NCI-H1092 treated with DMSO at 0.1 percent for 48 hours (cell line): Measurements from ENCODE around the gene IL18RAP.

ENCODE experiments used
- DNase-seq: peaks from one replicate; lab custom pipeline; 2025; lab: John Stamatoyannopoulos, UW

IL18RAP gene, protein sequence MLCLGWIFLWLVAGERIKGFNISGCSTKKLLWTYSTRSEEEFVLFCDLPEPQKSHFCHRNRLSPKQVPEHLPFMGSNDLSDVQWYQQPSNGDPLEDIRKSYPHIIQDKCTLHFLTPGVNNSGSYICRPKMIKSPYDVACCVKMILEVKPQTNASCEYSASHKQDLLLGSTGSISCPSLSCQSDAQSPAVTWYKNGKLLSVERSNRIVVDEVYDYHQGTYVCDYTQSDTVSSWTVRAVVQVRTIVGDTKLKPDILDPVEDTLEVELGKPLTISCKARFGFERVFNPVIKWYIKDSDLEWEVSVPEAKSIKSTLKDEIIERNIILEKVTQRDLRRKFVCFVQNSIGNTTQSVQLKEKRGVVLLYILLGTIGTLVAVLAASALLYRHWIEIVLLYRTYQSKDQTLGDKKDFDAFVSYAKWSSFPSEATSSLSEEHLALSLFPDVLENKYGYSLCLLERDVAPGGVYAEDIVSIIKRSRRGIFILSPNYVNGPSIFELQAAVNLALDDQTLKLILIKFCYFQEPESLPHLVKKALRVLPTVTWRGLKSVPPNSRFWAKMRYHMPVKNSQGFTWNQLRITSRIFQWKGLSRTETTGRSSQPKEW

DNA sequence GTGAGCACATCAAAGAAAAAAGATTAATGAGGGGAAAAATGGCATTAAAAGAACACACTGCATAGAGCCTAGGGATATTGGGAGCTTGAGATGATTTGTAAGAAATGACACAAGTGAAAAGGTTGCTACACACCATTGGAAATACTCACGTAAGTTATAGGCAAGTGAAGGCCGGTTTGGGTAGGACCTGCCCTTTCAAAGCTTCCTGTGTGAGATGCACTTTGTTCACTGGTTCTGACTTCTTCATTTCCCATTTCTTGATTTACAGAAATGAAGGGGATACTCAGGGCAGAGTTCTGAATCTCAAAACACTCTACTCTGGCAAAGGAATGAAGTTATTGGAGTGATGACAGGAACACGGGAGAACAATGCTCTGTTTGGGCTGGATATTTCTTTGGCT lies at the start of gene IL18RAP:
IL18RAP (plus strand) TSS at position 251 of the 400 bp plus-strand sequence; CDS start at position 369, 118 bp downstream.
- no peak for DNase-seq

DNA sequence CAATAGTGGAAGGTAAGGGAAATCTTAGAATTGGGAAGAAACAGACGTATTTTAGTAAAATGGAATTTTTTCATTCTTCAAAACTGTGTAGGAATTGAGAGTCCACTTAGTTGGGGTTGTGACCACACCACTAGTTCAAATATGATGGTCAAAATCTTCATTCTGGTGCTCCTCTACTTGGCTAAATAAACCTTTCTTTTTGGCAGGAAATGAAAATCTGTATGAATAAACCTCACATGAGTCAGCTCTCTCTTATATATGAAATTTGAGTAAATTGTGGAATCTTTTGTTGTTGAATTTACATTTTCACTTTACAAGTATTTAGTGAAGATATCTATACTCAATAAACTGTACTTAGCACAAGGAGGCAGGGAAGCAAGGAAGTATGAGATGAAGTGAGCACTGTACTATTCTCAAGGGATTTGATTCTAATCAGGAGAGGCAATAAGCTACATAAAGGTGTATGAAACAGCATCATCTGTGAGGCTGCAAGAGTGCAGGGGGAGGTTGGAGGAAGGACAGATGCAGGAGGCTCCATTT lies 46.8 kb upstream of the IL18RAP start:
- DNase-seq = no peak

DNA sequence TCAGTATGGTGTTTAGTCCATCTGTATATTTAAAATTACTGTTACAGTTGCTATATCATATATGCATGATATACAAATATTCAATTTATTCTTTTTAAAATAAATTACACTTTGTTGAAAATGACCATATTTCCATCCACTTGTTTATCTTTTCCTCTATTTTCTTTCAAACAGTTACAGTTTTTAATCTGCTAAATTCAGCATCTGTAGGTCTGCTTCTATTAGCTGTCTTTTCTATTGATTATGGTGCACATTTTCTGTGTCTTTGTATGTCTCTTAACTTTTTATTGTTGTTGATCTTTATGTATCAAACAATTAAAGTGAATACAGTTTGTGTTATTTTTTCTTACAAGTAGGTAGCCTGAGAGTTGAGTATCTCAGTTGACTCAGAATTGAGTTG lies 39.2 kb upstream of the IL18RAP start:
- no peak for DNase-seq

DNA sequence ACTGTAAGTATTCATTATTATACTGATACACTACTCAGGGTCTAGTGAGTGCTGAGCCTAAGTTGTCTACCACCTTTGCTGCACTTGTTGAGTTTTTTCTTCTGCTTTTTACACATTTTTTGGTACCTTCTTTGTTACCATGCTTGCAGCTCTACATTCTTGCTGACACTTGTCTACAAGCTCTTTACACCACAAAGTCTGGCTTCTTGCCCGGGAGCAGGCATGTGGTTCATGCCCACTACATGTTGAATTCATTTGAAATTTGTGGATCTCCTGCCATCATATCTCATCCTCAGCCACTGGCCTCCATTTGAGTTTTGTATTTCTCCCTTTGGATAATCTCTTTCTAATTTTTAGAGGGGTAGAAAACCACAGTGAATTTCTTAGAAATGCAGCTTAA lies 37.4 kb upstream of the IL18RAP start:
- DNase-seq = no peak

- DNase-seq = no peak
Observed at GRCh38 chr2:102386004-102386403, 37.0 kb upstream of the IL18RAP start.

DNA sequence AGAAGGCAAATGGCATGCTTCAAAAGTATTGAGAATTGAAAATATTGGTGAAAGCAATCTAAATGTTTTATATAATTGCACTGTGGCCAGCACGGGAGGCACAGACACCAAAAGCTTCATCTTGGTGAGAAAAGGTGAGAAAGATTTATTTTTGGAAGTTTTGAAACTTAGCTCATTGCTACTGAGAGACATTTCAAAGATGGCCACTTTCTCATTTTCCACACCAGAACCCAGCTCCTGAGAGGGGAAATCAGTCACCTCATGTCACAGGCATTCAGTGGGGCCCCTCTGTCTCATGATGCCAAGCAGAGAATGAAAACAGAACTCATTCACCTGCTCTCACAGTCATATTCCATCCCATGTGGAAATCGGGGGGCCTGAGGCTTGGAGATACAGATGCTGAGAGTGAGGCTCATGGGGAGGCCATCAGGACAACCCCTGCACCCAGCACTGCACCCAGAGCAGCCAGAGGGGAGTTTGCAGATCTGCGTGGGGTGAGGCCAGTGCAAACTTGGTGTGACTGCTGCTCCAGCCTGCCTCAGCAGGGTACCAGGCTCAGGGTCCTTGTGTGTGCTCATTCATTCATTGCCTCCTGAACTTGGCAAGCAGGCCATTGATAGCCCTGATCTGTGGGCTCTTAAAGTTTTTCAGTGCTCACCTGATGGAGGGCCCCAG lies 36.0 kb upstream of the IL18RAP start:
- no peak for DNase-seq

DNA sequence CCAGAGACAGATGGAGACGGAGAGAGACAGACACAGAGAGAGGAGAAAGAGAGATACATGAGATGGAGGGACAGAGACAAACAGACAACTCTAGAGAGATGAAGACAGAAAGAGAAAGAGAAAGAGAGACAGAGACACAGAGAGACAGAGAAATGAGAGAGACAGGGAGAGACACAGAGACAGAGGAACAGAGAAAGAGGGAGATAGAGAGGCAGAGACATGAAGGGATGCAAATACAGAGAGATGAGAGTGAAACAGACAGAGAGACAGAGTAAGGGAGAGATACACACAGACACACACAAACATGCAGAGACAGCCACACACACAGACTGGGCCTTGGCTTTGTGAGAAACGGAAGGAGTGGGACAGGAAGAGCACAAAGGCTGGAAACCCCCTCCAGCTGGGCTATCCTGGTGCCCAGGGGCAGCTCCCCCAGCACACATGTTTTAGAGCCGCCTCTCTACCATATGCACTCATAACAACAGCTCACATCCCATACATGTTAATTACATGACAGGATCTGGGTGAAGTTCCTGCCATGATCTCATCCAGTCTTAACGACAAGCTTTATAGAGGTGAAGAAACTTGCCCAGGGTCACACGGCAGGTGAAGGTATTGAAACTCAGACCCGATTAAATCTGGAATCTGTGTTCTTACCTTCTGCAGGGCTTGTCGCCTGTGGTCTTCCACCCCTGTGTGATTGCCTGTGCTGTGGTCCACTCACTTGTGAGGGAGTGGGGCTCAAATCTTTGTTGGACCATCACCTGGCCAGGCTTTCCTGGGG lies 35.0 kb upstream of the IL18RAP start:
- DNase-seq = no peak

DNA sequence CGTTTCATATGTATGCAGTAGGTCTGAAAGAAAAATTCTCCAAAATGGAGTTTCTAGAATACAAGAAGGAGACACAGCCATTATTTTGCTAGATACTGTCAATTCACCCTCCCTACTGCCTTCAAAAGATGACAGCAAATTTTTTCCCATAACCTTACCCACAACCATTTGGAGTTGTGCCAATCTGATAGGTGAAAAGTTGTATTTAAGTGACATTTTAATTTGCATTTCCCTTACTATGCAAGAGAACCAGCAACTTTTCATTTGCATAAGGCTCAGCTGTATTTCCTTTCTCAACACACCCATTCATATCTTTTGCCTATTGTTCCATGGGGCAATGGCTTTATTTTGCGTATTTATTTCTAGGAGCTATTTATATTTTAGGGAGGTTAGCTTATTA lies 31.4 kb upstream of the IL18RAP start:
- DNase-seq = no peak

- DNase-seq = no peak
Observed at GRCh38 chr2:102392096-102392495, 30.9 kb upstream of the IL18RAP start.

- DNase-seq = no peak
Observed at GRCh38 chr2:102392942-102393341, 30.0 kb upstream of the IL18RAP start.

- no peak for DNase-seq
Observed at GRCh38 chr2:102396012-102396411, 26.9 kb upstream of the IL18RAP start.

DNA sequence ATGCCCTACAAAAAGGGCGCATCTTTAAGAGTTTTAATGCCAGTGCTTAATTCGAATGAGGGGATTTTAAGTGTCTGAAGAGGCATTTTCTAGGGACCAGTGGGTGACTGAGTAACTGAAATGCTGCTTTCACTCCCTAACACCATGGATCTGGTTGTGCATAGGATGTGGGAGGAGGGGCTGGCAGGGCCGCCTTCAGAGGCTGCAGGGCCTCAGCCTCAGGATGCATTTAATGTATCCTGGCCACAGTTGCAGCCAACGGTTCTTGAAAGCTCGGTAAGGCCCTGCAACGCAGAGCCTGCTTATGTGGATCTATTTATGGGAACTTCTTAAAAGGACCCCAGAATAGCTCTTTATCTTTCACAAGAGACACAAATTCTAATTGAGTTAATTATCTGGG lies 25.8 kb upstream of the IL18RAP start:
- DNase-seq = no peak

- no peak for DNase-seq
Observed at GRCh38 chr2:102399499-102400141, 23.3 kb upstream of the IL18RAP start.

- no peak for DNase-seq
Observed at GRCh38 chr2:102401456-102401855, 21.5 kb upstream of the IL18RAP start.

DNA sequence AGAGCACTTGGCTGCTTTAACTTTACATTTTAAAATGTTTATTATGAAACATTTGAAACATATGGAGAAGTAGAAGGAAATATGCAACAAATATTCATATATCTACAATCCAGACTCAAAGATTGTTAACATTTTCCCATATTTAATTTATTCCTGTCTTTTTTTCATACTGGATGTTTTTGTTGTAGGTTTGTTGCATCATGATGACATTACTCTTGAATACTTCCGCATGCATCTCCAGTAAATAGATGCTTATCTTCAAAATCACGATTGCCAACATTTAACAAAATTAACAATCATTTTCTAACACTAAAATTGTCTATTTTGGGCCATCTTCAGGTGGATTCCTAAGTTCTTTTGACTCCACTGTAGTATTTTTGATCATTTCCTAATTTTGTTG lies 21.1 kb upstream of the IL18RAP start:
- DNase-seq = no peak

DNA sequence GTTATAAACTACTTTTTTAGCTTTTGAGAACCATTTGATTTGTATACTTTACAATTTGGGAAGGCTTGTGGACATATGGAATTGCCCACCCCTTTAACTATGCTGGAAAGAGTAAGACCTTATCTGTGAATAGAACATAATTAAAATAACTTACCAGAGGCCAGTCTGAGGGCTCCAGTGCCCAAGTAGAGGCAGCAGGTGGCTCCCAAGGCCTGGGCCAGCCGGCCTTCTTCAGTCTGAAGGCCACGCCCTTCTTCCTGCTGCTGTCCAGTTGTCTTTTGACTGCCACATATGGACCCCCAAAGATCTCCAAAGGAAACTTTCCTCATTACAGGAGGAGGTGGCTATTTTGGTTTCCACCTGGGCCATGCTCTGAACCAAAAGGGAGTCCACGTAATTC lies 12.0 kb upstream of the IL18RAP start:
- DNase-seq = no peak

DNA sequence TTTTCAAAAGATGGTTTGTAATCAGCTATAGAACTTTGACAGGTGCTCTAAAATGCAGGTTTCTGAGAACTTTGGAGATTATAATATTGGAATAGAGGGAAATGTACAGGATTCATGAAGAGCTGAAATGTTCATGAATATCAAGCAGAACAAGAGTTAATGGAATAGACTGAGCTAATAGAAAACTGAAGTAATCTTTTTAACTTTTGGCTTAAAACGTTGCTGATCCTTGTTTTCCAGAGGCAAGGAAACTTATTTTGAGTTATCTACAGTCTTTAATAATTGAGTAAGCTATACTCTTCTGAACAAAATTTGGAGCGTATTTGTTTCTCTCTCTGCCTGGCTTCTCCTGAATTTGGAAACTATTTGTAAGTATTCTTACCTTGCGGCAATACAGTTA lies 10.8 kb upstream of the IL18RAP start:
- DNase-seq = no peak

- DNase-seq = no peak
Observed at GRCh38 chr2:102417946-102418345, 5.0 kb upstream of the IL18RAP start.

DNA sequence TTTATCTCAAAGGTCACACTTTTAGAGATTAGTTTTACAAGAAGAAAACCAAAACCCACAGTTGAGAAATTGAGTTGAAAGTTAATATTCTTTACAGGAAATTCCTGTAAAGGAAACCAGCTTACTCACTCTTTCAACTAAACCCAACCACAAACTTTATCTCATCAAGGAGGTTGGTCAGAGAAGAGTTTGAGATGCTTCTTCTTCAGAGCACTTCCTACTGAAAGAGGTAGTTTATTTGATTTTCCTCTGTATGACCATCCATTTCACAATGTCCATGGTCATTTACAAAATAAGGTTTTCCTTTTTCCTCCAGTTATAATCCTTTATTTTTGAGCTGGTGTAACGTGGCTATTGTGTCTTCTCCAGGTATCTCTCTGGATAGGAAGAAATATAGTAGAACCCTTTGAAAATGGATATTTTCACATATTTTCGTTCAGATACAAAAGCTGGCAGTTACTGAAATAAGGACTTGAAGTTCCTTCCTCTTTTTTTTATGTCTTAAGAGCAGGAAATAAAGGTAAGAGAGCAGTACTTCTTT lies 4.5 kb upstream of the IL18RAP start:
- no peak for DNase-seq

DNA sequence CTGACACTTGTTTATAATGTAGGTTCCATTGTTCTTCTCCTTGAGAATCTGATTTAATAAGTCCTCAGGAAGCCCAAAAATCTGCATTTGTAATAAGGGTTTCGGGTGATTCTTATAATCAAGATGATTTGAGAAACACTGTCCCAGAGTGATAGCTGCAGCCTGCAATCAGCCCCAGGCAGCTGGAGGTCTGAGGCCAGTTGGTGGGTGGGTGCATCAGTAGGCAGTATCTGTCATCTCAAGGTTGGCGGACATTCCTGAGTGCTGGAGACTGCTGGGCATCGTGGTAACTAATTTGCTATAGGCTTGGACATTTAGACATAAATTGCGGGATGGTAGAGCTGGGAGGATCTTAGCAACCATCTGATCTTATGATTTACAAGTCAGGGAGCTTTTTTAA lies 2.7 kb upstream of the IL18RAP start:
- no peak for DNase-seq
